Stimulated activated CD4-positive, alpha-beta T cell treated with anti-CD3 and anti-CD28 coated beads, Interleukin-12 subunit alpha, Interleukin-12 subunit beta, amount 100 ng/mL, for 48 hours (primary cell): Measurements from ENCODE around the gene HECTD2.
"Not testable (repeated sequence)": the region's sequence is repeated elsewhere in the genome, so short reads cannot be mapped to it uniquely, and the experiment has no call there.

Source experiments
- DNase-seq, 3 donors: peaks; one replicate each; pipeline ENCODE4 v3.0.0-alpha.2; 2020; ENCODE audit warnings: low read depth in 2 of 3, low spot score in 1 of 3

Gene HECTD2

DNA sequence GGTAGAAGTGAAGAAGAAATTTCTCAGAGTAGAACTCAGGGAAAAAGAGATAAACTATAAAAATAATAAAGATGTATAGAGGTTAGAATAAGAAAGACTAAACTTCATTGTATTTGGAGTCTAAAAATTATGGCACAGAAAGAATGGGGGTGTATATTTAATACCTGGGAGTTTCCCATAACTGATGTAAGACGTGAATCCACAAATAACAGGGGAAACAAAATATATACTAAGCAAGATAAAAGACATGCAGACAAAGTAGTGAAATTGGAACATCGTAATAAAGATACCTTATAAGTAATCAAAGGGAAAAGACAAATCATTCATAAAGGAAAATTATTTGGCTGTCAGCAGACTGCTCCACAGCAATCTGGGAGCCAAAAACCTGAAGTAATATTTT lies 62.8 kb downstream of the HECTD2 start:
- DNase-seq = no peak

DNA sequence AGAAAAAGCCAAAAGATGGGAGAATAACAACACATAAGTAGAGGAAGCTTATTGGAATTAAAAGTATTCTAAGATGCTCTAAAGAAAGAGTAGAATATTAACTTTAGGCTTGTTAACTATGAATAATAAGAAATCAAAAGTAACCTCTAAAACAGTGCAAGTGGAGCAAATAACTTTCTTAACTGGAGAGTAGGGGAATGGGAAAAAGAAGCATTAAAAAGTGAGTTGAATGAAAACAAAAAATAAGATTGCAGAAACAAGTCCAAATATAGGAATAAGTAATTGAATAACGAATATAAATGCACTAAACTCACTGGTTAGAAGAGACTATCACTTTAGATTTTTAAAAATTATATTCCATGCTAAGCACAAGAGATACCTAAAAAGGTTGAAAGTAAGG lies 63.9 kb downstream of the HECTD2 start:
- no peak for DNase-seq

DNA sequence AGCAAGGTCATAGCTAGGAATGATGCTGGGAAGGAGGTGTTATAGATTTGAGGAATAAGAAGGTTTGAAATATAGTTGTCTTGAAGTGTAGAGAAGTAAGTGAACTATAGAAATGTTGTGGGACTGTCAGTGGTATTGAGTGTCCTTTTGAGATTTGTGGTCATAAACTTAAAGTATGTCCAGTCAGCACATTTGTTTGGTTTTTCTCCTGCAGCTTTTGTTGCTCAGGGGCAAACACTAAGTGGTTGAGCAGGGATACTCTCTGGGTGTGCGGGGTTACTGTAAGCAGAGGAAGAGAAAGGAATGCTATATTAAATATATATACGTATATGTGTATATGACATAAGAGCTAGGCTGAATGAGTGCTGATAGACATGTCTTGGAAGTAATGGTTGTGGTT lies 67.1 kb downstream of the HECTD2 start:
- no peak for DNase-seq

DNA sequence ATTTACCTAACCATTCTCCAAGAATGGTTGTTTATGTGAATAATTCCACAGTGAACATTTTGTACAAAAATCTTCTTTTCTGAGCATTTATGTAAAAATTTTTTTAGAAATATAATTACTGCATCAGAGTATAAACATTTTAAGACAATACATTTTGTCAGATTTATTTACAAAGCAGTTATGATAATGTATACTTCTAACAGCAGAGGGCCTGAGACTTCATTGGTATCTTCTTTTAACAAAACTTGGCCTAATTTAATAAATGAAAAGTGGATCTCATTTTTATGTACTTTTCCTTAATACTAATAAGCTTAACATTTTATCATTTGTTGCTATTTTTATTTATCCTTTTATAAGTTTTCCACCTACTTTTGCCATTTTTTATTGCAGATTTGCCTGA lies 69.4 kb downstream of the HECTD2 start:
- DNase-seq = no peak

DNA sequence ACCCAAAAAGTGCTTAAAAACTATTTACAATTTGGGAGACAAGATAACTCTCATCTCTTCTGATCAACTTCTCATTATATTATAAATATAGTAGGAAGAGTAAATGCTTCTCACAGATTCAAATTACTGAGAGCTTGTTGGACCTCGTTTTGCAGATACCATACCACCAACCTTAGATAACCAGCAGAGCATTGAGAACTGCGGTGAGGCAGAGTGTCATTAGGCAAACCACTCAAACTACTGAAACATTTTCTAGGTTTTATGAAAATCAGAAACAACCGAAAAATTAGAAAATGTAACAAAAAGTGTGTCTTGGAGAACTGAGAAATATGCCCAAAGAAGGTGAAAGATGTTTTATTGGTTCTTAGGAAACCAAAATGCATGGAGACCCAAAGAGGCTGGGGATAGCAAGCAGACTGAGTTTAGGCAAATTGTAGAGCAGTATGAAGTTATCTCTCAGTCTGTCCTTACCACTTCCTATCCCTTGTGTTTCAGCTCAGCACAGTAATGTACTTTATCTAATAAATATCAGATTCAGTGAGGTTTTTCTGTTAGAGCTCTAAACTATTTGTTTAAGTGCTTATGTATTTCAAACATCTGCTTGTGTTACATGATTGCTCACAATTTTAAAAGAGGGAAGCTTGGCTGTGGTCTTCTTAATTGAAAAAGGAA lies 77.9 kb downstream of the HECTD2 start:
- DNase-seq = no peak

DNA sequence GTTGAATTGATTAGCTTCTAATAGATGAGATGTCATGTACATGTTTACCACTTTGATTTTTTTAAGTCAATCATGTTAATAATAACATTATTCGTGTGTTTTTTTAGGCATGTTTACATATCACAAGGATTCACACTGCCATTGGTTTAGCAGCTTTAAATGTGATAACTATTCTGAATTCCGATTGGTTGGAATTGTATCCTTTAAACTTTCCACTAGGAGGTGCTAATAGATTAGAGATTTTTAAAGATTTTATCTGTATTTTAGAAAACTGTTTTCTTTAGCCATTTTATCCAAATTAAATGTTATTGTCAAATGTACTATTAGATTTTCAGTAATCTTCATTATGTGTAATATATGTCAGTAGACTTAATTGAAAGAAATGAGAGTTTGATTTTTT lies 83.2 kb downstream of the HECTD2 start:
- DNase-seq = no peak

DNA sequence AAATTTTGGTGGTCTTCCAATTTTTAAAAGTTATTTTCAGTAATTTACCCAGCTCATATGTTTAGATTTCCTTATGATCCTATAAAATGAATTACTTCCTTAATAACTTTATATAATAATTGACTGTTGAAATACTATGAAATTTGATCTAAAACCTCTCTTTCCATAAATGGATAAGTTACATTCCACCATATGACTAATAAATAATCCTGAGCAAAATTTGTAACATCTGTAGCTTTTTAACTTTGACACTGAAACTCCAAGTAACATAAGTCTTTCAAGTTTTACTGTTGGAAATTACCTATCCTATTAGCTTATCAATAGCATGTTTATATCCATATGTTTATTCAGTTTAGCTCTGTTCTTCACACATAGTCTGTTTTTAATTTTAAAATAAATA lies 85.3 kb downstream of the HECTD2 start:
- DNase-seq = no peak

DNA sequence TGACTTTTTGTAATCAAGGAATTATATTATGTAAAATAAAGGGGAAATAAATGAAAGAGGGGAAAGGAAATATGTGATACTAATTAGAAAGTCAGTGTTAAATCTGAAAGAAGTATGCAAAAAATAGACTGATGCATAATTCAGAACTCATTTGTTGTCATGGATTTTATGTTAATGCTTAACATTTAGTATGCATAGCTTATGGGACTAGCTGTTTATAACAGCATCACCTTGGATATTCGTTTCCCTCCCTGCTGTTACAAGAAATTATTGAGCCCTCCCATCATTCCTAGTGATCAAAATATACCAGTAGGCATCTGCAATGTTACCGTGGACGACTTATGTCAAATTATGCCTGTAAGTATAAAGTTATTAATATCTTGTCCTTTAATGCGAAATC lies 85.9 kb downstream of the HECTD2 start:
- no peak for DNase-seq

DNA sequence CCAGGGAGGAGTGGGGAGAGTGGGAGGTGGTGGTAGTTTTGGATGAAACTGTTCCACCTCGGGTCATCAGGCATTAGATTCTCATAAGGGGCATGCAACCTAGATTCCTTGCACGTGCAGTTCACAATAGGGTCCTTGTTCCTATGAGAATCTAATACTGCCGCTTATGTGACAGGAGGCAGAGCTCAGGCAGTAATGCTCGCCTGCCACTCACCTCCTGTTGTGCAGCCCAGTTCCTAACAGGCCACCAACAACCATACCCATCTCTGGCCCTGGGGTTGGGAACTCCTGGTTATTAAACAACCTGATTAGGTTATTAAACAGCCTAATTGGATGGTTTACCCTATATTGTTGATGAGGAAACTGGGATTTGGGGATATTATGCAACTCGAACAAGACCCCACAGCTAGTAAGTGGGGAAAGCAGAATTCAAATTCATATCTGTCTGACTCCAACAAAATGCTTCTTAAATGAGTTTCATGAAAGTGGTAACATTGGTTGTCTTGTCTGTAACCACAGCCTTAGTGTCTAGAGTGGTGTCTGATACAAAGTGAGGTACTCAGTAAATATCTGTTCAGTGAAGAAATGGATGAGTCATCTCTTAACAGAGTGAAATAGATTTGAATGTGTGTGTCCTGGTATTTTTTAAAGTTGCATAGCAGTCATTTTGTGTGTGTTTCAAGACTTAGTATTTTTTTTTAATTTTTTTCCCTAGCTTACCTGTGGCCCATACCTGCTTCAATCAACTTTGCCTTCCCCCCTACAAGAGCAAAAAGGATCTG lies 101.6 kb downstream of the HECTD2 start:
- DNase-seq = no peak

DNA sequence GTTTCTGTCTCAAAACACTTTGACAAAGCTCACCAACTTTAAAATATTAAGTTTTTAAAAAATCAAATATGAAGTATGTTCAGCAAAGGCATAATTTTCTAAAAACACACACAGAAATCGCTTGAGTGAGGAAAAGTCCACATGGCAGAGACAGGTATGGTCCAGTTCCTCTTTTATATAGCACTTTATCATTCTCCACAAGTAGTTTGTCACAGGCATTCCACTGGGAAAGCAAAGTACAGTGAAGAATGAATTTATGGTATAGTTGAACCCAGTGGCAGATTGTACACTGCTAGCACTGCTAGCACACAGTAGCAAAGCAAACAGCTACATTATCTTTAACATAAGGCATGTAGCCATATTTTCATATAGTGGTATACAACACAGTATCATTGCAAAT lies 102.3 kb downstream of the HECTD2 start:
- no peak for DNase-seq

DNA sequence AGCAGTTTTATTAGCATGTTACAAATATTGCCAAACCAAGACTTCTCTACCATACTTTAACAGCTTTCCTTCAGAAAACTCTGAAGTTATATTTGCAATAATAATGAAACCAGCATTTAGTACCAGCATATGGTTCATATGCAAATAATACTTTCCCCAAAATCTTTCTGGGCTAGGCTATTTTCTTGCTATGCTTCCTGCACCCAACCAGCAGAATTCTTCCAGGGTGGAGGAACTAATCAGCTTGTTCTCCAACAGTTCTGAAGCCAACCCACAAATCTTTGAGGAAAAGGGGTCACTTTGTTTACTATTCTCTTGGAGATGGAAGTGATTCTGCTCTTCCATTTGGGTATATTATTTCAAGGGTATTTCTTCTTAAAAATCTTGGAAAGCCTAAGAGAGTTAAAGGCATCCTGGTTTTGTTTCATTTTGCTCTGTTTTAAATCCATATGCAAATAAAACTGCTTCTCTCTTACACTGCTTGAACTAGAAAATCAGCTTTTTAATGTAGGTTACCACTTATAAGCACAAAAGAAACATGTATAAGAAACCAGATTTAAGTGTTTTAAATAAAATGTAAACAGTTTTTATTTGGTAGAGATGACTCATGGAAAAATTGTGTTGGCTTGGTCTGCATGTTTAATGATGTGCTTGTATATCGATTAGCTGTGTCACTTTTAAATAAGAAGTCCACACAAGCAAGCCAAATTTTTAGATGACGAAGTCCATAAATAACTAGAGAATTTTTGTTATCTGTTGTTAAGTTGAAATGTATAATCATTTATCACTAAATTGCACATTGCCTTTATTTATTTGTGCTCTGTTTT lies 103.7 kb downstream of the HECTD2 start:
- DNase-seq = no peak

DNA sequence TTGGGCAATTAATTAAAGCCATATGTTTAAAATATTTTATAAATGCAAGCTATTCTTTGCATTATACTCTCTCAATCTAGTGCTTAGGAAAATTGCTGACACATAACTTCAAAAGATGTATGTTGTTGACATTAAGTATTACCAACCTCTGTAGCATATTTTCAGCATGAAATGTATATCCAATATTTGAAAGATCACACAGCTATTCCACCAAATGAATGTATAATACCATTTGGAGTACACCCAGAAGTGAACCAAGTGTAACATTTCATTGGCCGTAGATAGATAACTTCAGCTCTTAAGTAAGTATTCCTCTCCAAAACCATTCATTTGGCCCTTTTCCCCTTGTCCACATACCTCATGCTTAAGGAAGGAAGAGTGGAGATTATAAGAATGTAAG lies 104.6 kb downstream of the HECTD2 start:
- DNase-seq = no peak

DNA sequence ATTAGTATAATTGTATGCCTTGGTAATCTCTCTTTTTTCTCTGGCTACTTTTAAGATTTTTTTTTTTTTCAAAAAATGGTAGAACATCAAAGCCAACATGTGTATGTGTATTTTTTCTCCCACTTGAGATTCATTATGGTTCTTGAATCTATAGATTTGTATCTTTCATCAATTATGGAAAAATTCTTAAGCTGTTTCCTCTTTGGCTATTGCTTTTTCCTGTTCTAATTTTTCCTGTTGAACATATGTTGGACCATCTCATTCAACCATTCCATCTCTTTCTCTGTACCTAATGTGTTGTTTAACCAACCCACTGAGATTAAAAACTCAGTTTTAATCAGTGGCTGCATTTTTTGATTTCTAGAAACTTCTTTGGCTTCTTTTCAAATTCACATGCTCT lies 107.2 kb downstream of the HECTD2 start:
- DNase-seq = no peak

DNA sequence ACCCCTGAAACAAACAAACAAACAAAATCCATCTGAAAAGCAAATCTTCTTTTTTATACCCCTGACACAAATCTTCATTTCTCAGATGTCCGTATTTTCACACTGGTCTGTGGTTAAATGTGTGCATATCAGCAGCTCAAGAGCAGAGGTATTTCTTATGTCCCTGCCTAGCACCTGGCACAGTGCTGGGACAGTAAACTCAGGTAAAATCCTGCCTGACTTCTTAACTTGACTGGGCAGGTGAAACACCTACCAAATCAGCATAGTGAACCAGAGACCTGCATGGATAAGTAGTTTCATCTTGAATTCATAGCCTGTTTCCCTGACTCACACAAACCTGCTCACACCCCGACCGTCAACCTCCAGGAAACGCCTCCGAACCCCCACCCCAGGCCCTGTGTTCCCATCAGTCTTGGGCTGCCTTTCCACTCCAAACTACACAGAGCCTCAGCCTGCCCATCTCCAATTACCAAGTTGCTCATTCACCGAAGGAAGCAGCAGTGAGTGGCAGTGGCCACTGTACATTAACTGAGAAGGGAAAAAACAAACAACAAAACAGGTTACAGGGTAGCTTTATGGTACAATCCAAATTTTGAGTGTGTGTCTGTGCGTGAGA lies 109.9 kb downstream of the HECTD2 start:
- DNase-seq = no peak

DNA sequence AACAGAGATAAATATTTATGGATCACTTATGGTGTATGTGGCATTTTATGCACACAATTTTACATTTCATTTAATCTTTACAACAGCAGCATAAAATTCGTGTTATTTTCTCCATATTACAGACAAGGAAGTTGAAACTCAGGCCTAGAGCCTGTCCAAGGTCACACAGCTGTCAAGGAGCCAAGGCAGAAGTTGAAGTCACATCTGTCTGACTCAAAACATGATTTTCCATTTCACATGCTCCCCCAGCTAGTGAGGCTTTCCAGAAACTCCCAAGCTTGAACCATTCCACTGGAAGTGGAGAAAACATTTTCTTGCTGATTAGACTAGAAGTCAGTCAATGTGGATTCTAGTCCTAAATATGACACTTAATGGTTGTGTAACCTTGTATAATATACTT lies 110.5 kb downstream of the HECTD2 start:
- no peak for DNase-seq

DNA sequence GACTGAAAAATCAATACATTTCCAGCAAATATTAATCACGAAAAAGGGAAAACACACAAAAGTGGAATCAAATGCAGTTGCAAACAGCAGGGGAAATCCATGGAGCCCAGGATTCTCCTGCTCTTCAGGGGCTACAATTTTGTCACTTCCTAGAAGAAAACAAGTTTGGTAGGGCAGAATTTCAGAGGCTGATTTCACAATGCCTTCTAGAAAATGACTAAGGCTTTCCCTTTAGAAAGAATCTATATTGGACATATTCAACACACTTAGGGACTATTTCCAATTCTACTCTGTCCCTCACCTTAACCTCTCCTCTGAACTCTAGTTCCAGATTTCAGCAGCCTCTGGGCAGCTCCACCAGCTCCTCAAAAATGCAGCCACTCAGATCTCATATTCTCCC lies 111.3 kb downstream of the HECTD2 start:
- no peak for DNase-seq

DNA sequence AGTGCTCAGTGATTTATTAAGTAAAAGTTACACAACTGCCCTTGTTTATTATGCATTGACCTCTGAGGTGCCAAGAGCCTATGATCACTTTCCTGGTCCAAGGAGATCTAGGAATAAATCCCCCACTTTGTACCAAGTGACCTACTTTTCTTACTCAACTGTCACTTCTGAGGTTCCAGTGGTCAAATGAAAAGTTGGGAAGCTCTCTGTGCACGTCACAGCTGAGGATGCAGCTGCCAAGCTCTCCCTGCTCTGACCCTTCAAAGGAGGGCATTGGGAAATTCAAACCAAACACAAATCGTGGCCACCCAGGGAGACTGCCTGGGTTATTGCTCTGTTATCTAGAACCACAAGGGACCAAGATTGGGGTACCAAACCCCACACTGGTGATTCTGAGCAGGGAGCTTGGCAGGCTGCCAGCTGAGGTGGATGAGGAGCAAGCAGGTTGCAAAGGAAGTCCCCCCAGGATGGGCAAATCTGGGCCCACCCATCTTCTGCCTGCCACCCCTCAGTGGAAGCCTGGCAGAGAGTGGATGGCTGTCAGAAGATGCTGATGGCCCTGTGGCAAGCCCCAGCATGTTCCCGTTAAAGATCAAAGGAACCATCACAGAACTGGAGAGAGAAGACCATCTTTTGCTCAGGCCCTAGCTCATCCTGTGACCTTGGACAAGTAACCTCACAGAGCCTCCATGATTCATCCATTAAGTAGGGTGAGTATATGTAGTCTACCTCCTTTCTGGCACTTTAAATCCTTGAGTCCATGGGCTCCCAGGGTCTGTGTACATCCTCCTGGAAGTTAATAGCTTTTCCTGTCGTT lies 116.0 kb downstream of the HECTD2 start:
- DNase-seq = no peak

DNA sequence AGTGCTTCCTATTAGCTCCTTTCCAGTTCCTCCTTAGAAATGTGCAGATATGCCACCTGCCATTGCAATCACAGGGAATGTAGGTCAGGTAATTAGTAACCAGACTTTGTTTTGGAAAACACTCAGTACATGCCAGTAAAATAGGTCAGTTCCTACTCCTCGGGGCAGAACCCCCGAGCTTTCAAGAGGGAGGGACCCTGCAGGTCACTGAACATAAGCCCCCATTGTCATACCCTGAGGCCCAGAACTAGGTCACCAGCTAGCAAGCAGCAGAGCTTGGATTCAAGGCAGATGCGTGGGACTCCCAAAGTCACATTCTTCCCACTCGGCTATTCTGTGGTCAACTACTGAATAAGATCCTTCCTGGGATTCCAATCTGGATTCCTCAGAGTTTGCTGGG lies 117.9 kb downstream of the HECTD2 start:
- no peak for DNase-seq

DNA sequence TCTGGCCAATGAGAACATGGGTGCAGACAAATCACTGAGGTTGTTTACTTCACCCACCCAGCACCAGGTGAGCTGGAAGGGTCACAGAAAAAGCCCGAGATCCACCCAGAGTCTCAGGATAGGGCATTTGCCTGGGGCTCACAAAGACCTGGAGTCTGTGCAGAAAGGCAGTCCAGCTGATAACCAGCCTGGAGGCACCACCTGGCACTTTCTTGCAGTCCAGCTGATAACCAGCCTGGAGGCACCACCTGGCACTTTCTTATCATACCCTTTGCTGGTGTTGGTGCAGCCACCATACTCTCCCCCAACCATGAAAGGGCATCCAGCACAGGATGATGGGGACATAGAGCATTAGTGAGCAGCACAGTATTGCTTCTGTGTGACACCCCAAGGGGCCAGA lies 118.6 kb downstream of the HECTD2 start:
- DNase-seq = no peak

DNA sequence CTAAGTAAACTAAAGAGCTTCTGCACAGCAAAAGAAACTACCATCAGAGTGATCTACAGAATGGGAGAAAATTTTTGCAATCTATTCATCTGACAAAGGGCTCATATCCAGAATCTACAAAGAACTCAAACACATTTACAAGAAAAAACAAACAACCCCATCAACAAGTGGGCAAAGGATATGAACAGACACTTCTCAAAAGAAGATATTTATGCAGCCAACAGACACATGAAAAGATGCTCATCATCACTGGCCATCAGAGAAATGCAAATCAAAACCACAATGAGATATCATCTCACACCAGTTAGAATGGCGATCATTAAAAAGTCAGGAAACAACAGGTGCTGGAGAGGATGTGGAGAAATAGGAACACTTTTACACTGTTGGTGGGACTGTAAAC lies 124.6 kb downstream of the HECTD2 start:
- not testable (repeated sequence) for DNase-seq

DNA sequence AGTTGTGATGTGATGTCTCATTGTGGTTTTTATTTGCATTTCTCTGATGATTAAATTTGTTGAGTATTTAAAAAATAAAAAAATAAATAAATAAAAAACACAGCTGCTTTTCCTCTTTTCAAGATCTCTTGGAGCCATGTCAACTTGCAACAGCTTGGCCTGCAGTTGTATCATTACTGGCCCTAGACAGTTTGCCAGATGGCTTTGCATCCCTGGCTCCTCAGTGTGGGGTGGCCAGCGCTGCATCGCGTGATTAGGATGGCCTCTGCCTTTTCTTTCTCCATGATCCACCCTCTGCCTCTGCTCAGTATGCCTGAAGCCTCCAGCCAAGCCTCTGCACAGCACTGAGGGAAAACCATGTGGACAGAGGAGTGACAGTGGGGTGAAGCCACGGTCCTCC lies 126.0 kb downstream of the HECTD2 start:
- no peak for DNase-seq
